K562 (cell line): ENCODE measurements around the gene HPSE2. TPM values are rescaled to one million over a fixed set of nuclear protein-coding genes. Genes with fewer than 3 reads are reported as not detected.

Source experiments
- ATF1 ChIP-seq, 2 experiments: fragments of 450-650 bp in 1 of 2; IDR thresholded peaks; 2 replicates each; pipeline ENCODE4 v1.6.1; 2016; ENCODE audit warnings: missing compliant biosample characterization in 1 of 2, missing genetic modification characterization in 1 of 2
- CC2D1A ChIP-seq: fragments of 450-650 bp; IDR thresholded peaks from 2 replicates; pipeline ENCODE4 v1.6.1; 2017; ENCODE audit warnings: mild to moderate bottlenecking
- CREM ChIP-seq: IDR thresholded peaks from 2 replicates; pipeline ENCODE4 v1.6.1; 2014; ENCODE audit warnings: antibody characterized with exemption, low read depth
- FOXM1 ChIP-seq, 2 experiments: fragments of 450-650 bp in 1 of 2; sonication (generic) in 1 of 2; formaldehyde crosslinking in 1 of 2; IDR thresholded peaks; 2 replicates each; pipeline versions ENCODE4 v1.6.1 to v1.9.0; 2017 to 2022; ENCODE audit warnings: low read depth in 2 of 2, mild to moderate bottlenecking in 2 of 2, missing genetic modification reagents in 1 of 2, moderate library complexity in 1 of 2
- HDAC1 ChIP-seq, 2 experiments: fragments of 450-650 bp; IDR thresholded peaks; 2 replicates each; pipeline ENCODE4 v1.6.1; 2016 to 2017; ENCODE audit warnings: inconsistent platforms in 1 of 2, mild to moderate bottlenecking in 1 of 2, moderate library complexity in 1 of 2
- PML ChIP-seq: IDR thresholded peaks from 2 replicates; pipeline ENCODE4 v1.6.1; 2012; ENCODE audit warnings: low read length, inconsistent platforms
- TCF3 ChIP-seq: sonication (generic); formaldehyde crosslinking; IDR thresholded peaks from 2 replicates; pipeline ENCODE4 v1.4.0; 2020; ENCODE audit warnings: mild to moderate bottlenecking, missing genetic modification reagents
- TEAD4 ChIP-seq, 2 experiments: sonication (generic) in 1 of 2; formaldehyde crosslinking in 1 of 2; IDR thresholded peaks; 2 replicates each; pipeline versions ENCODE4 v1.6.1 to v1.8.0; 2012 to 2022; ENCODE audit warnings: borderline replicate concordance in 1 of 2, inconsistent platforms in 1 of 2, low read length in 1 of 2, mild to moderate bottlenecking in 1 of 2, missing genetic modification reagents in 1 of 2
- ZNF384 ChIP-seq: IDR thresholded peaks from 2 replicates; pipeline ENCODE4 v1.6.1; 2012; ENCODE audit warnings: low read depth, low read length, improper control_type of control experiment
- polyA plus RNA-seq, 8 experiments: library from polyadenylated mRNA; depleted of rRNA in 4 of 8; stranded (reverse) in 5 of 8; unstranded in 3 of 8; fragments of >200 nt; fragmentation: Nextera tagmentation in 2 of 8; fragmentation: Illumina TruSeq in 1 of 8; extraction: Ambion mirVana in 2 of 8; extraction: Trizol in 1 of 8; gene quantifications; 2 replicates each; pipeline versions ENCODE4 v1.2.1 to v1.2.3, GENCODE V29; 2011 to 2014; ENCODE audit warnings: inconsistent platforms in 1 of 8, missing spikeins in 1 of 8
- total RNA-seq, 7 experiments: library from RNA; depleted of rRNA in 6 of 7; stranded (reverse); fragments of >200 nt in 6 of 7; fragmentation: Illumina TruSeq in 2 of 7; extraction: Trizol in 2 of 7; gene quantifications; 2 replicates each; pipeline versions ENCODE4 v1.2.1 to v1.2.3, GENCODE V29; 2011 to 2021; ENCODE audit warnings: low replicate concordance in 1 of 7
- TF ChIP-seq, protein P1 (sequence below): fragments of 250-450 bp; sonication (Bioruptor Pico); IDR thresholded peaks from 2 replicates; pipeline ENCODE4 v1.4.0; 2020; ENCODE audit warnings: mild to moderate bottlenecking

HPSE2 gene
- total and polyA plus RNA-seq, 9 of the 15 experiments (the other 6 are each of a cell fraction or from before 2014, with no cell fraction given): 0.03 to 0.10 (median 0.04) TPM; not detected in 2

DNA sequence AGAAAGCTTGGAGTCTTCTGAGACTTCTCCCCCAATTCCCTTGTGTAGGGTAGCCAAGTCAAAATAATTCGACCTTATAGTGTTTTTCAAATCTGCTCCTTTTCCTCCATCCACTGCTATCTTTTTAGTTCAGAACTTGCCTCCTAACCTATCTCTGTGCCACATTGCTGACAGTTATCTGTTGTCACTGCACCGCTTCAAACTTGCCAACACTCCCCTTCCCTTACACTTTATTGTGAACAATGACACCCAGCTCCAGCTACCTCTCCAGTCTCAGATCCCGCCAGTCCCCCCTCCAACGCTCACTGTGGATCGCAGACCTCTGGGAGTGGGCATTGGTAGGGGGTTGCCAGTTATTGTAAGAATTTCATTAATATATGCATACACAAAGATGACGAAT lies 772.6 kb downstream of the HPSE2 start (continued):
- TF ChIP-seq CREM: peak; percentile 52
- 0 out of 2 replicates have a peak, but pooled peaks have one; percentile 26 for TF ChIP-seq ZNF384
- peak; percentile 71; the same call in 1 of the 2 replicates for TF ChIP-seq CC2D1A
- TF ChIP-seq TCF3 (CRISPR knock-in tag): peak; percentile 90
- peak; percentile 71 for TF ChIP-seq PML
- TF ChIP-seq HDAC1 (IDR thresholded peaks at IDR 0.05): peak in 1 of 2 experiments; percentile 38; a peak in 1 of 4 replicates
- peak; percentile 69; the same call in 1 of the 2 replicates for TF ChIP-seq FOXM1 (IDR thresholded peaks at IDR 0.05; ENCODE audit: low read depth)
- no peak for TF ChIP-seq FOXM1 (CRISPR knock-in tag; IDR thresholded peaks at IDR 0.05; ENCODE audit: low read depth)
- peak; percentile 90 for TF ChIP-seq TEAD4 (IDR thresholded peaks at IDR 0.05; ENCODE audit: low read length)
- TF ChIP-seq TEAD4 (CRISPR knock-in tag; IDR thresholded peaks at IDR 0.05; ENCODE audit: borderline replicate concordance): no peak
- TF ChIP-seq, protein P1, sequence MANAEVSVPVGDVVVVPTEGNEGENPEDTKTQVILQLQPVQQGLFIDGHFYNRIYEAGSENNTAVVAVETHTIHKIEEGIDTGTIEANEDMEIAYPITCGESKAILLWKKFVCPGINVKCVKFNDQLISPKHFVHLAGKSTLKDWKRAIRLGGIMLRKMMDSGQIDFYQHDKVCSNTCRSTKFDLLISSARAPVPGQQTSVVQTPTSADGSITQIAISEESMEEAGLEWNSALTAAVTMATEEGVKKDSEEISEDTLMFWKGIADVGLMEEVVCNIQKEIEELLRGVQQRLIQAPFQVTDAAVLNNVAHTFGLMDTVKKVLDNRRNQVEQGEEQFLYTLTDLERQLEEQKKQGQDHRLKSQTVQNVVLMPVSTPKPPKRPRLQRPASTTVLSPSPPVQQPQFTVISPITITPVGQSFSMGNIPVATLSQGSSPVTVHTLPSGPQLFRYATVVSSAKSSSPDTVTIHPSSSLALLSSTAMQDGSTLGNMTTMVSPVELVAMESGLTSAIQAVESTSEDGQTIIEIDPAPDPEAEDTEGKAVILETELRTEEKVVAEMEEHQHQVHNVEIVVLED: no peak
- no peak for TF ChIP-seq ATF1 (CRISPR knock-in tag; IDR thresholded peaks at IDR 0.05)
- no peak for TF ChIP-seq ATF1 (tag; IDR thresholded peaks at IDR 0.05)
